ENCODE data around the gene TM4SF18. TPM values are rescaled to one million over a fixed set of nuclear protein-coding genes. Genes with fewer than 3 reads are reported as not detected.
"Not testable (repeated sequence)": the region's sequence is repeated elsewhere in the genome, so short reads cannot be mapped to it uniquely, and the experiment has no call there.

Gene TM4SF18
- total RNA-seq, 1 experiment from 2014 or later: 0.34 TPM

DNA sequence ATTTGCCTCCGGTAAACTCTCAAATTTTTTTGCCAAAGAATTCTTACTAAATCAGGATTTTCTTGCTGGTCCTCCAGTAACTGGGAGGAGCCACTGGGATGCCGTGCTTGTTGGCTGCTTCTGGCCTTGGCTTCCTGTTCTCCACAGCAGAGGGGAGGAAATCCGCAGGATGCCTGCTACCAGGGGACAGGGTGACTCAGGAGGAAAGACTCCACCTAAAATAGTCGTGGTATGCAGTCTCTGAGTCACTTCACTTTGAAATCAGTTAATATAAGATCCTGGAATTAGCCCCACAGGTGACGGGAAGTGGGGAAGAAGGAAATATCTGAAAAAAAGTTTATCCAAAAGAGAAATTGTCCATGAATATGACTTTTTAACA, 6.5 kb upstream of the TM4SF18 start (continued):
- peak; percentile 89 for TF ChIP-seq CBX3 (IDR thresholded peaks at IDR 0.05; ENCODE audit: low read depth)

DNA sequence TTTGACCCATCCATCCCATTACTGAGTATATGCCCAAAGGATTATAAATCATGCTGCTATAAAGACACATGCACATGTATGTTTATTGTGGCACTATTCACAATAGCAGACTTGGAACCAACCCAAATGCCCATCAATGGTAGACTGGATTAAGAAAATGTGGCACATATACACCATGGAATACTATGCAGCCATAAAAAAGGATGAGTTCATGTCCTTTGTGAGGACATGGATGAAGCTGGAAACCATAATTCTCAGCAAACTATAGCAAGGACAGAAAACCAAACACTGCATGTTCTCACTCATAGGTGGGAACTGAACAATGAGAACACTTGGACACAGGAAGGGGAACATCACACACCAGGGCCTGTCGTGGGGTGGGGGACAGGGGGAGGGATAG, 4.0 kb upstream of the TM4SF18 start:
- BruUV-seq (replicated peaks); H3K9me3 ChIP-seq (ENCODE audit: control insufficient read depth in 1 of 2, insufficient read depth in 1 of 2, low read depth in 1 of 2, low read length in 2 of 2); H3K36me3 ChIP-seq (ENCODE audit: control insufficient read depth in 1 of 2, insufficient read depth in 2 of 2, low read length in 2 of 2); DNase-seq (ENCODE audit: low read depth, low spot score); H3K9me2 ChIP-seq (ENCODE audit: insufficient read depth); POLR2A ChIA-PET; intact Hi-C loops (cut with micrococcal nuclease); RAD21 ChIA-PET (ENCODE audit: low non-redundant PET in 1 of 2, low total read pairs in 2 of 2, uncharacterized antibody in 2 of 2, unreplicated experiment in 2 of 2); H2AFZ ChIP-seq (ENCODE audit: low read depth, low read length, poor library complexity, severe bottlenecking); H3K9ac ChIP-seq (ENCODE audit: low read length); H3K27me3 ChIP-seq (ENCODE audit: insufficient read depth, low read length); H3K27ac ChIP-seq (ENCODE audit: low read depth, low read length); CTCF ChIA-PET; ATAC-seq; H3K79me2 ChIP-seq (ENCODE audit: insufficient read depth, low read length); H3K4me2 ChIP-seq (ENCODE audit: low read length); H4K20me1 ChIP-seq (ENCODE audit: insufficient read depth); H3K4me3 ChIP-seq (replicated peaks in 1 of 2; ENCODE audit: low read depth in 1 of 2, low read length in 2 of 2): not testable (repeated sequence)
- peaks cover 13 to 56% of the 10 kb centered on the region in 2 experiments; a peak in 3 of 4 replicates for H3K4me1 ChIP-seq (ENCODE audit: control insufficient read depth in 1 of 2, insufficient read depth in 2 of 2, low read length in 2 of 2)

DNA sequence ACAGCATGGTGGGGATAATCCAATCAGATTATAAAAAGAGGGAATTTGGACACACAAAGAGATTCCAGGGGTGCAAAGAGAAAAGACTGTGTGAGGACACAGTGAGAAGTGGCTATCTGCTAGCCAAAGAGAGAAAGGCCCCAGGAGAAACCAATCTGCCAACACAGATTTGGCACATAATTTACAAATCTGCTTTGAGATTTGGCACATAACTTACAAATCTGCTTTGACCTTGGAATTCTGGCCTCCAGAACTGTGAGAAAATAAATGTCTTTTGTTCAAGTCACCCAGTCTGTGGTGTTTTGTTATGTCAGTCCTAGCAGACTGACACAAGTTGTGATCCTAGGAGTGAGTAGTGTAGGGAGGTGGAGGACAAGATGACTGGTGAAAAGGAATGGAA, 3.5 kb upstream of the TM4SF18 start:
- H3K36me3 ChIP-seq (ENCODE audit: control insufficient read depth in 1 of 2, insufficient read depth in 2 of 2, low read length in 2 of 2): no peaks in the 10 kb centered on the region
- ChIA-PET RAD21 (ENCODE audit: low non-redundant PET in 1 of 2, low total read pairs in 2 of 2, uncharacterized antibody in 2 of 2, unreplicated experiment in 2 of 2) (no interaction called here), CTCF (no interaction called here), POLR2A (interaction anchor here (2.1 kb wide), 1 partner anchor 7 kb away, joined by 4 read pairs; no protein-coding TSS in a partner anchor)
- no peak overlapping the region for H2AFZ ChIP-seq (ENCODE audit: low read depth, low read length, poor library complexity, severe bottlenecking)
- ATAC-seq (no peak), DNase-seq (ENCODE audit: low read depth, low spot score) (no peak)
- H3K27me3 ChIP-seq (ENCODE audit: insufficient read depth, low read length): no peaks in the 10 kb centered on the region
- no TSS peak for BruUV-seq (replicated peaks)
- no peaks in the 10 kb centered on the region for H3K9me3 ChIP-seq (ENCODE audit: control insufficient read depth in 1 of 2, insufficient read depth in 1 of 2, low read depth in 1 of 2, low read length in 2 of 2)
- no peaks in the 10 kb centered on the region for H4K20me1 ChIP-seq (ENCODE audit: insufficient read depth)
- H3K9ac ChIP-seq (ENCODE audit: low read length): no peak overlapping the region
- H3K9me2 ChIP-seq (ENCODE audit: insufficient read depth): no peaks in the 10 kb centered on the region
- peaks cover 13 to 53% of the 10 kb centered on the region in 2 experiments; a peak in 3 of 4 replicates for H3K4me1 ChIP-seq (ENCODE audit: control insufficient read depth in 1 of 2, insufficient read depth in 2 of 2, low read length in 2 of 2)
- H3K27ac ChIP-seq (ENCODE audit: low read depth, low read length): no peak overlapping the region
- intact Hi-C loops (cut with micrococcal nuclease): no loop called here
- H3K4me3 ChIP-seq (replicated peaks in 1 of 2; ENCODE audit: low read depth in 1 of 2, low read length in 2 of 2): no peak overlapping the region
- no peak overlapping the region for H3K4me2 ChIP-seq (ENCODE audit: low read length)
- no peaks in the 10 kb centered on the region for H3K79me2 ChIP-seq (ENCODE audit: insufficient read depth, low read length)
- TF ChIP-seq, protein P1, sequence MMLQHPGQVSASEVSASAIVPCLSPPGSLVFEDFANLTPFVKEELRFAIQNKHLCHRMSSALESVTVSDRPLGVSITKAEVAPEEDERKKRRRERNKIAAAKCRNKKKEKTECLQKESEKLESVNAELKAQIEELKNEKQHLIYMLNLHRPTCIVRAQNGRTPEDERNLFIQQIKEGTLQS (IDR thresholded peaks at IDR 0.05): no peak
- no peak for TF ChIP-seq EZH2 (IDR thresholded peaks at IDR 0.05)
- no peak for TF ChIP-seq ZFX (IDR thresholded peaks at IDR 0.05)
- no peak for TF ChIP-seq SP1 (IDR thresholded peaks at IDR 0.05; ENCODE audit: low read depth)
- TF ChIP-seq JUND (IDR thresholded peaks at IDR 0.05): no peak
- TF ChIP-seq SRF (IDR thresholded peaks at IDR 0.05; ENCODE audit: low read depth): no peak
- TF ChIP-seq, protein P2, sequence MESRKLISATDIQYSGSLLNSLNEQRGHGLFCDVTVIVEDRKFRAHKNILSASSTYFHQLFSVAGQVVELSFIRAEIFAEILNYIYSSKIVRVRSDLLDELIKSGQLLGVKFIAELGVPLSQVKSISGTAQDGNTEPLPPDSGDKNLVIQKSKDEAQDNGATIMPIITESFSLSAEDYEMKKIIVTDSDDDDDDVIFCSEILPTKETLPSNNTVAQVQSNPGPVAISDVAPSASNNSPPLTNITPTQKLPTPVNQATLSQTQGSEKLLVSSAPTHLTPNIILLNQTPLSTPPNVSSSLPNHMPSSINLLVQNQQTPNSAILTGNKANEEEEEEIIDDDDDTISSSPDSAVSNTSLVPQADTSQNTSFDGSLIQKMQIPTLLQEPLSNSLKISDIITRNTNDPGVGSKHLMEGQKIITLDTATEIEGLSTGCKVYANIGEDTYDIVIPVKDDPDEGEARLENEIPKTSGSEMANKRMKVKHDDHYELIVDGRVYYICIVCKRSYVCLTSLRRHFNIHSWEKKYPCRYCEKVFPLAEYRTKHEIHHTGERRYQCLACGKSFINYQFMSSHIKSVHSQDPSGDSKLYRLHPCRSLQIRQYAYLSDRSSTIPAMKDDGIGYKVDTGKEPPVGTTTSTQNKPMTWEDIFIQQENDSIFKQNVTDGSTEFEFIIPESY (IDR thresholded peaks at IDR 0.05; ENCODE audit: extremely low read depth, insufficient replicate concordance, low read length): no peak
- no peak for TF ChIP-seq ELF1 (IDR thresholded peaks at IDR 0.05; ENCODE audit: borderline replicate concordance, low read depth)
- TF ChIP-seq CEBPB (IDR thresholded peaks at IDR 0.05; ENCODE audit: low read depth): no peak
- TF ChIP-seq, protein P3, sequence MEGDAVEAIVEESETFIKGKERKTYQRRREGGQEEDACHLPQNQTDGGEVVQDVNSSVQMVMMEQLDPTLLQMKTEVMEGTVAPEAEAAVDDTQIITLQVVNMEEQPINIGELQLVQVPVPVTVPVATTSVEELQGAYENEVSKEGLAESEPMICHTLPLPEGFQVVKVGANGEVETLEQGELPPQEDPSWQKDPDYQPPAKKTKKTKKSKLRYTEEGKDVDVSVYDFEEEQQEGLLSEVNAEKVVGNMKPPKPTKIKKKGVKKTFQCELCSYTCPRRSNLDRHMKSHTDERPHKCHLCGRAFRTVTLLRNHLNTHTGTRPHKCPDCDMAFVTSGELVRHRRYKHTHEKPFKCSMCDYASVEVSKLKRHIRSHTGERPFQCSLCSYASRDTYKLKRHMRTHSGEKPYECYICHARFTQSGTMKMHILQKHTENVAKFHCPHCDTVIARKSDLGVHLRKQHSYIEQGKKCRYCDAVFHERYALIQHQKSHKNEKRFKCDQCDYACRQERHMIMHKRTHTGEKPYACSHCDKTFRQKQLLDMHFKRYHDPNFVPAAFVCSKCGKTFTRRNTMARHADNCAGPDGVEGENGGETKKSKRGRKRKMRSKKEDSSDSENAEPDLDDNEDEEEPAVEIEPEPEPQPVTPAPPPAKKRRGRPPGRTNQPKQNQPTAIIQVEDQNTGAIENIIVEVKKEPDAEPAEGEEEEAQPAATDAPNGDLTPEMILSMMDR (IDR thresholded peaks at IDR 0.05 in 2 of 3, conservative IDR thresholded peaks at IDR 0.05 in 1 of 3; ENCODE audit: borderline replicate concordance in 1 of 3, insufficient read depth in 1 of 3, low read depth in 2 of 3, low read length in 2 of 3): no peak
- no peak for TF ChIP-seq POLR2AphosphoS5 (IDR thresholded peaks at IDR 0.05; ENCODE audit: low read depth, low read length)
- no peak for TF ChIP-seq EGR1 (IDR thresholded peaks at IDR 0.05; ENCODE audit: low read depth)
- no peak for TF ChIP-seq POLR2A (IDR thresholded peaks at IDR 0.05; ENCODE audit: borderline replicate concordance, extremely low read depth, insufficient read depth, insufficient read length)

Measured in HCT116 (cell line).